Large intestine (tissue), 3 donors: Measurements from ENCODE around the gene ENG. TPM values are rescaled to one million over a fixed set of nuclear protein-coding genes. Genes with fewer than 3 reads are reported as not detected.
"Not testable (repeated sequence)": the region's sequence is repeated elsewhere in the genome, so short reads cannot be mapped to it uniquely, and the experiment has no call there.

Experiments
- DNase-seq, 2 donors: peaks; one replicate each; pipeline versions ENCODE4 v3.0.0 to v3.0.0-alpha.2; 2013
- H3K27ac ChIP-seq: one replicate; pipeline ENCODE4 v1.5.1; 2013; ENCODE audit warnings: low read length
- H3K27me3 ChIP-seq: 2 replicates; pipeline ENCODE4 v1.6.1; 2013; ENCODE audit warnings: low read length; ENCODE audit not compliant: control insufficient read depth, insufficient read depth
- H3K36me3 ChIP-seq: 2 replicates; pipeline ENCODE4 v1.6.1; 2013; ENCODE audit warnings: low read length; ENCODE audit not compliant: control insufficient read depth, insufficient read depth
- H3K4me1 ChIP-seq: one replicate; pipeline ENCODE4 v1.6.1; 2013; ENCODE audit warnings: low read length; ENCODE audit not compliant: control insufficient read depth, insufficient read depth
- H3K4me3 ChIP-seq: one replicate; pipeline ENCODE4 v1.5.1; 2013; ENCODE audit warnings: low read length
- H3K9me3 ChIP-seq: one replicate; pipeline ENCODE4 v1.6.1; 2013; ENCODE audit warnings: mild to moderate bottlenecking, low read depth, low read length, moderate library complexity; ENCODE audit not compliant: control insufficient read depth
- WGBS: methylation state at CpG from one replicate; pipeline ENCODE4 v1.1.5; 2013; ENCODE audit warnings: low lambda C conversion rate; ENCODE audit not compliant: insufficient coverage; 5-methylcytosine and 5-hydroxymethylcytosine counted together
- polyA plus RNA-seq: library from polyadenylated mRNA; unstranded; fragments of 120-200 nt; gene quantifications from one replicate; pipeline ENCODE4 v1.2.1, GENCODE V29; 2013

Gene ENG
- polyA plus RNA-seq, 1 donor: 21.6 TPM

DNA sequence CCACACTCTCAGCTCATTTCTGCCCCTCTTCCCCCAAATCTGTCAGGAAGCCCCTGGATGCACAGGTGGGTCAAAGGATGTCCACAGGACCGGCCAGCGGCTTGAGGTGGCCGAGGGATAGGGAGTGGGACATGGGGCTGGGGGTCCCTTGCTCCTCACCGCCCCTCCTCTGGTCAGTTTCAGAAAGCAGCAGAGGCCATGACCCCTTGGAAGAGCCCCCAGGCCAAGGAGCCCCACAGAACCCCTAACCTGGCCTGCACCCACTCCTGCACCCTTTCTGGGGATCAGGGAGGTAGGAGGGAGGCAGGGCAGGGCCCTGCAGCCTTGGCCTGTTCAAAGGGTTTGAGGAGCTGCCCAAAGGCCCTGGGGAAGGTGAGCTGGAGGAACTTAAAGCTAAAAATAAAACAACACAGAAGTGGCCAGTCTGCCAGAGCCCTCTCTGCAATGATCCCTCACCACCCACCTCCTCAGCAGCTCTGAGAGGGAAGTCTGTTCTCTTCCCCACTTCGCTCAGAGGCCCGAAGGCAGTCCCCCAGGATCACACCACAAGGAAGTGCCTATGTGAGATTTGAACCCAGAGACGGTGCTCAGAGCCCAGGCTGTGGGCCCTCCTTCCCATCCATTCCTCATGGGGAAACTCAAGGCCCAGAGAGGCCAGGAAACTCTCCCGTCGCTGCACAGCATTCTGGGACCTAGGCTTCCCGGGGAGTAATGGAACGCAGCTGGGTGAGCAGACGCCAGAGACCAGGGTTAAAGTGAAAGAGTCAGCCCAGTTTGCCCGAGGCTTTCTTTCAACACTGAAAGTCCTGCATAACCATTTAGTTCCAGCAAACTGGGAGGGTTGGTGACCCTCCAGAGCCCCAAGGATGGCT is 910 bp downstream of the ENG start:
- Histone ChIP-seq H3K27me3 (no peaks in the 10 kb centered on the region), H3K4me3 (peak overlapping the region; percentile 39), H3K4me1 (no peaks in the 10 kb centered on the region), H3K27ac (no peak overlapping the region), H3K9me3 (peaks cover 5% of the 10 kb centered on the region), H3K36me3 (no peaks in the 10 kb centered on the region)
- WGBS: no CpG with 5 or more reads among the region's 13 CpGs
- no peak for DNase-seq

- Histone ChIP-seq H3K4me3 (no peak overlapping the region), H3K9me3 (peaks cover 5% of the 10 kb centered on the region), H3K36me3 (no peaks in the 10 kb centered on the region), H3K27ac (no peak overlapping the region), H3K27me3 (no peaks in the 10 kb centered on the region), H3K4me1 (no peaks in the 10 kb centered on the region)
- no peak for DNase-seq
- WGBS: no CpG with 5 or more reads among the region's 9 CpGs
Measured at GRCh38 chr9:127852829-127853228, 1.6 kb downstream of the ENG start.

DNA sequence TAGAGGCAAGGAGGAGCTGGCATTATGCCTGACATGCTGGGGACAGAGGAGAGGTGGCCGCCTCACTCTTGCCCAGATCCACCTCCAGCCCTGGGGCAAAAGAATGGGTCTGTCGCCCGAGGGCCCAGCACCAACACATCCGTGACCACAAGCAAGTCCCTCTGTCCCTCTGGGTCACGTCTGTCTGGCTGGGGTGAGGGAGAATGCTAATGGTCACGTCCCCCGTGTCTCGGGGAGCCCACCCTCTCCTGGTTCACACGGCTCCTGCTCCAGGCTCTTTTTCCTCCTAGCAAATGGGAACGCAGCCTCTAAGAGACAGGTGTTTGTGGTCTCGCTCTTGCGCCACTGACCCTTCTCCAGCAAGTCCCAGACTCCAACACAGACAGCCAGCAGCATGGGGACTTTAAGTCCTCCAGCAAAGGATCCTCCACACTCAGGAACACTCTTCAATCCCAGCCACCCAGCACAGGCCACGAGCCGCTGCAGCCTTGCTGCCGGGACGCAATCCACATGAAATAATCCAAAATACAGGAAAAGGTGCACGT is 4.1 kb downstream of the ENG start:
- no peaks in the 10 kb centered on the region for H3K4me1 ChIP-seq
- no CpG with 5 or more reads among the region's 17 CpGs for WGBS
- DNase-seq: no peak
- H3K27ac ChIP-seq: no peak overlapping the region
- peaks cover 5% of the 10 kb centered on the region for H3K9me3 ChIP-seq
- no peaks in the 10 kb centered on the region for H3K36me3 ChIP-seq
- no peak overlapping the region for H3K4me3 ChIP-seq
- no peaks in the 10 kb centered on the region for H3K27me3 ChIP-seq

DNA sequence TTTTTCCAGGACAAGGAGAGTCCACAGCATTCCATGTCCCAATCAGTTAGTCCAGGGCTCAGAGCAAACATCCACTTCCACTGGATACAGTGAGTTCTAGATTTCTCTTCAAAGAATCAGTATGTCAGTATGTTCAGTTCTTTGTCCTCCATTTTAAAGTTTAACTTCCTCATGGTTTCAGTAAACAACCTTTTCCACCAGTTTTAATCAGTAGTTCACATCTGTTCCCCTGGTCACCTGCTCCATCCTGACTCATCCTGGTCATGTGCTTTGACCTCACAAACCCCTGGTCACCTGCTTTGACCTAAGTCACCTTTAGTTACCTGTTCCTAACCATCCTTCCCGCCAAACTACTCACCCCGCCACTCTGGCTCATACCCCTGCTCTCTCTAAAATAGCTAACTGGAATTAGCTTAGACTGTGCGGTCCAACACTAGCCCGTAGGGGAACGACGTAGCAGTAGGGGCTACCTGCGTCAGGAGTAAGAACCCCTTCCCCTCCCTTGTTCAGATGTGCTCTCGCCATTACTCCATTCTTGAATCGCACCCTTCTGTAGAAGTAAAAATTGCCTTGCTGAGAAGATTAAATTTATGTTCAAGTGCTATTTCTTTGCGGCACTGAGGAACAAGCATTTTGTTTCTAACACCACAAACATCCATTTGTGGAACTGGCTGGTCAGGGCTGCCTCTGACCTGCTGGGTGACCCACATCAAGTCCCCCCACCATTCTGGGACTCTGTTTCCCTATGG is 5.5 kb downstream of the ENG start:
- Histone ChIP-seq H3K4me3 (no peak overlapping the region), H3K27ac (no peak overlapping the region), H3K4me1 (no peaks in the 10 kb centered on the region), H3K27me3 (no peaks in the 10 kb centered on the region), H3K36me3 (no peaks in the 10 kb centered on the region), H3K9me3 (peaks cover 5% of the 10 kb centered on the region)
- no peak for DNase-seq
- no CpG with 5 or more reads among the region's 10 CpGs for WGBS

DNA sequence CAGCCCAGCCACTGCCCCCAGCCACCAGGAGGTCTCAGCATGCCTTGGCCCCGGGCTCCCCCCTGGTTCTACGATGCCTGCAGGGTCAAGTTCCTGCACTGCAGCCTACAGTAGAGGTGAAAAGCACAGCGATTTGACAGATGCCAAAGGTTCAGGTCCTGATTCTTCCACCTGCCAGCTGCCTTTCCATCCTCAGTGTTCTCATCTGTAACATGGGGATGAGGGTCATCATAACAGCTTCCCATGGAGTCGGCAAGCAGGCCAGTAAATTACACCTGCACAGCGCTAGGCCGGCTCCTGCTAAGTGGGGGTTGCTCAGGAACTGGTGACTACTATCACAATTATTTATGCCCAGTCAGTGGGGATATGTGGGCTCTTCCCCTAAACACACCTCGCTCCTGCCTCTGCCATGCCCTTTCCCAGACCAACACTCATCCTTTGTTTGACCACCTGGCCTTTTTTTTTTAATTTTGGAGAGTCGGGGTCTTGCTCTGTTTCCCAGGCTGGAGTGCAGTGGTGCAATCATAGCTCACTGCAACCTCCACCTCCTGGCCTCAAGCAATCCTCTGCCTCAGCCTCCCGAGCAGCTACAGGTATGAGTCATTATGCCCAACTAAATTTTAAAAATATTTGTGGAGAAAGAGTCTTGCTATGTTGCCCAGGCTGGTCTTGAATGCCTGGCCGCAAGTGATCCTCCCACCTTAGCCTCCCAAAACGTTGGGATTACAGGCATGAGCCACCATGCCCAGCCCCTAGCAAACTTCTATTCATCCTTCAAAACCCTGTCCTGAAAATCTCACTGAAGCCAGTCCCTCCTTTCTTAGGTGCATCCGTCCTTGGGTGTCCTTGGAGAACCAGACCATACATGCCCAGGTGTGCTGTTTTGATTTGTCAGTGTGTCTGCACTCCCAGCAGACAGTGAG is 6.4 kb downstream of the ENG start:
- DNase-seq: no peak
- Histone ChIP-seq H3K27me3 (no peaks in the 10 kb centered on the region), H3K27ac (no peak overlapping the region), H3K36me3 (peaks cover 1% of the 10 kb centered on the region), H3K4me3 (no peak overlapping the region), H3K4me1 (no peaks in the 10 kb centered on the region), H3K9me3 (peaks cover 5% of the 10 kb centered on the region)
- no CpG with 5 or more reads among the region's 12 CpGs for WGBS

- H3K9me3 ChIP-seq: peaks cover 5% of the 10 kb centered on the region
- no peak overlapping the region for H3K4me3 ChIP-seq
- H3K27me3 ChIP-seq: no peaks in the 10 kb centered on the region
- no CpG with 5 or more reads among the region's 6 CpGs for WGBS
- H3K36me3 ChIP-seq: peaks cover 3% of the 10 kb centered on the region
- H3K27ac ChIP-seq: no peak overlapping the region
- no peaks in the 10 kb centered on the region for H3K4me1 ChIP-seq
- DNase-seq: no peak
Measured at GRCh38 chr9:127847178-127847510, 7.3 kb downstream of the ENG start.

DNA sequence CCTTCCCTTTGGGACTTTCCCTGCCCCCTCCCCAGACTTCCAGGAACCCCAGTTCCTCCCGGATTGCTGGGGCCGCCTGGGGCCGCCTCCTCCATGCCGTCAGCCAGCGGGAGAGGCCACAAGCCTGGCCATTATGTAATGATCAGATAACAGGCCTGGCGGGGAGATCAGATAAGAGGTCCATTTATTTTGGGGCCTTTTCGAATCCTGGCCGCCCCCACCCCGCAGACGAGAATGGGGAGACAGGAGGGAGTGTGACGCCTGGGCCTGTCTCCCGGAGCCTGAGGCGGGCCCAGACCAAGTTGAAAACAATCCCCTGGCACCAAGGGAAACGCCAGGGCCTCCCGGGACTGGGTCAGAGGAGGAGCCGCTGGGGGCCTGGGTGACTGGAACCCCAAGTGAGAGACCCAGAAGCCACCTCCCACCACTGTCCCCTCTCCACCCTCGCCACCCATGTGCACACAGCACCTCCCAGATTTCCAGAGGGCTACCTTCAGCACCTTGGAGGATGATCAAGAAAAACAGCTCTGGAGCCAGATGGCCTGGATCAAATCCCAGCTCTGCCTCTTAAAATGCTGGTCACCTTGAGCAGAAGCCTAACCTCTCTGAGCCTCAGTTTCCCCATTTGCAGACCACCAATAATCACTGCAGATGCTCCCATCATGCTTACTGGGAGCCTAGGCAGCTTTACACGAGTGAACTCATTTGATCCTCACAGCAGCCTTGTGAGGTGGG is 7.8 kb downstream of the ENG start:
- DNase-seq: no peak
- H3K4me3 ChIP-seq: no peak overlapping the region
- H3K4me1 ChIP-seq: no peaks in the 10 kb centered on the region
- no peaks in the 10 kb centered on the region for H3K27me3 ChIP-seq
- H3K9me3 ChIP-seq: peaks cover 5% of the 10 kb centered on the region
- H3K36me3 ChIP-seq: peaks cover 3% of the 10 kb centered on the region
- no peak overlapping the region for H3K27ac ChIP-seq
- WGBS: no CpG with 5 or more reads among the region's 18 CpGs

- H3K4me1 ChIP-seq, DNase-seq: not testable (repeated sequence)
- WGBS: no CpG with 5 or more reads among the region's 4 CpGs
Measured at GRCh38 chr9:127845619-127846018, 8.8 kb downstream of the ENG start.

DNA sequence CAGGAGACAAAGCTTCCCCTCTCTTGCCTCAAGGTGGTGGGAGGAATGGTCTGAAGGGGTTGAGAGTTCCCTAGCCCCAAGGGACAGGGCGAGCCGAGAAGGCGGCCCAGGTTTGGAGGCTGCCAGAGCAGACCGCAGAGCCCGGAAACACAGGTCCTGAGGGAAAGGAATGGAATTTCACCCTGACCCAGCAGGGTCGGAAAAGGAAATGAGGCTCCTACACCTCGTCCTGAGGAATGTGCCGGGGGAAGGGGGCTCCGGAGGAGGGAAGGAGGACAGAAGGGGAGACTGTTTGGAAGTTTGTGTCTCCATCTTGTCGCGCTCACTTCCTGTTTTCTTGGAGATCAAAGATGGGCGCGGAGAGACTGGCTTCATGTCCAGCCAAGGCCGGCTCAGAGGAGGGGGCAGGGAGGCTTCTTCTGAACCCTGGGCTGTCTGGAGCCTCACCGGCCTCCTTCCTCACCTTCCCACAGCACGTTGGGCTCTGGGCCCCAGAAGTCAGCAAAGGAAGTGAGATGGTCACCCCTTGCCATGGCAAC is 9.6 kb downstream of the ENG start:
- no CpG with 5 or more reads among the region's 16 CpGs for WGBS
- H3K4me1 ChIP-seq: no peaks in the 10 kb centered on the region
- no peaks in the 10 kb centered on the region for H3K27me3 ChIP-seq
- peaks cover 8% of the 10 kb centered on the region for H3K36me3 ChIP-seq
- H3K9me3 ChIP-seq: no peaks in the 10 kb centered on the region
- H3K4me3 ChIP-seq: no peak overlapping the region
- peak overlapping the region; percentile 44 for H3K27ac ChIP-seq
- DNase-seq: no peak

More at GRCh38 chr9:127845619-127846018, 8.8 kb downstream of the ENG start:
- peak overlapping the region; percentile 44 for H3K27ac ChIP-seq
- not testable (repeated sequence) for H3K9me3 ChIP-seq, H3K4me3 ChIP-seq, H3K36me3 ChIP-seq, H3K27me3 ChIP-seq
